MM.1S (cell line): ENCODE results near the gene MMP15.
"Not testable (repeated sequence)": the region's sequence is repeated elsewhere in the genome, so short reads cannot be mapped to it uniquely, and the experiment has no call there.

ENCODE experiments used
- CTCF ChIP-seq: fragments of 300-600 bp; sonication (generic); IDR thresholded peaks from 2 replicates; pipeline ENCODE4 v1.5.1; 2016; ENCODE audit warnings: antibody characterized with exemption, low read length, mixed read lengths
- EZH2phosphoT487 ChIP-seq: fragments of 300-600 bp; sonication (generic); IDR thresholded peaks from 2 replicates; pipeline ENCODE4 v1.6.1; 2018; ENCODE audit warnings: antibody characterized with exemption, low read length

- TF ChIP-seq CTCF, EZH2phosphoT487: not testable (repeated sequence)
Observed at GRCh38 chr16:58072134-58072533, 46.6 kb downstream of the MMP15 start.
